GM18526 (cell line): Measurements from ENCODE around the gene SYT2.

Experiments used
- POLR2A ChIP-seq: IDR thresholded peaks from 3 replicates; pipeline ENCODE4 v1.6.1; 2011; ENCODE audit not compliant: insufficient read length; ENCODE audit errors: extremely low read depth

SYT2 gene

GRCh38 chr1:202589190-202589930, 120.9 kb downstream of the SYT2 start:
- no peak for TF ChIP-seq POLR2A

- no peak for TF ChIP-seq POLR2A
Observed at GRCh38 chr1:202588503-202589189, 121.6 kb downstream of the SYT2 start.

- TF ChIP-seq POLR2A = no peak
Observed at GRCh38 chr1:202587859-202588485, 122.3 kb downstream of the SYT2 start.

GRCh38 chr1:202586871-202587270, 123.4 kb downstream of the SYT2 start:
- no peak for TF ChIP-seq POLR2A

- no peak for TF ChIP-seq POLR2A
Observed at GRCh38 chr1:202586018-202586821, 124.0 kb downstream of the SYT2 start.

GRCh38 chr1:202585590-202585933, 124.7 kb downstream of the SYT2 start:
- no peak for TF ChIP-seq POLR2A

- no peak for TF ChIP-seq POLR2A
Observed at GRCh38 chr1:202584707-202585589, 125.3 kb downstream of the SYT2 start.

GRCh38 chr1:202580619-202581018, 129.6 kb downstream of the SYT2 start:
- no peak for TF ChIP-seq POLR2A

GRCh38 chr1:202579806-202580205, 130.4 kb downstream of the SYT2 start:
- TF ChIP-seq POLR2A = no peak

GRCh38 chr1:202578565-202578964, 131.7 kb downstream of the SYT2 start:
- no peak for TF ChIP-seq POLR2A

GRCh38 chr1:202578001-202578504, 132.2 kb downstream of the SYT2 start:
- TF ChIP-seq POLR2A = no peak

GRCh38 chr1:202577381-202577780, 132.9 kb downstream of the SYT2 start:
- no peak for TF ChIP-seq POLR2A

- TF ChIP-seq POLR2A = no peak
Observed at GRCh38 chr1:202576816-202577215, 133.4 kb downstream of the SYT2 start.

- no peak for TF ChIP-seq POLR2A
Observed at GRCh38 chr1:202575918-202576653, 134.2 kb downstream of the SYT2 start.
